ENCODE measurements around the gene DNLZ.

GRCh38 chr9:136347472-136348256 lies 15.9 kb downstream of the DNLZ start:
- TF ChIP-seq CTCF (IDR thresholded peaks at IDR 0.05) (no peak), POLR2A (IDR thresholded peaks at IDR 0.05) (no peak), POLR2AphosphoS5 (IDR thresholded peaks at IDR 0.05) (no peak), EP300 (IDR thresholded peaks at IDR 0.05) (no peak)

All from sigmoid colon (tissue), 4 donors.